Gastroesophageal sphincter (tissue), 3 donors: ENCODE results near the gene MLLT1.

Experiments
- EP300 ChIP-seq: sonication (generic); formaldehyde crosslinking; IDR thresholded peaks from one replicate; pipeline ENCODE4 v1.6.1; 2017; ENCODE audit warnings: antibody characterized with exemption, mild to moderate bottlenecking
- POLR2A ChIP-seq, 2 donors: fragments of 450-650 bp; IDR thresholded peaks; one replicate each; pipeline ENCODE4 v1.6.1; 2017; ENCODE audit warnings: antibody characterized with exemption in 2 of 2, mild to moderate bottlenecking in 2 of 2, moderate library complexity in 1 of 2
- POLR2AphosphoS5 ChIP-seq: sonication (generic); formaldehyde crosslinking; IDR thresholded peaks from one replicate; pipeline ENCODE4 v1.6.1; 2017; ENCODE audit warnings: antibody characterized with exemption
- TF ChIP-seq, protein P1 (sequence below), 4 experiments: fragments of 200-600 bp in 2 of 4; fragments of 450-650 bp in 2 of 4; sonication (generic) in 1 of 4; IDR thresholded peaks; one replicate each; pipeline ENCODE4 v1.5.1; 2017 to 2019; ENCODE audit warnings: antibody characterized with exemption in 4 of 4, mild to moderate bottlenecking in 2 of 4, moderate library complexity in 2 of 4

DNA sequence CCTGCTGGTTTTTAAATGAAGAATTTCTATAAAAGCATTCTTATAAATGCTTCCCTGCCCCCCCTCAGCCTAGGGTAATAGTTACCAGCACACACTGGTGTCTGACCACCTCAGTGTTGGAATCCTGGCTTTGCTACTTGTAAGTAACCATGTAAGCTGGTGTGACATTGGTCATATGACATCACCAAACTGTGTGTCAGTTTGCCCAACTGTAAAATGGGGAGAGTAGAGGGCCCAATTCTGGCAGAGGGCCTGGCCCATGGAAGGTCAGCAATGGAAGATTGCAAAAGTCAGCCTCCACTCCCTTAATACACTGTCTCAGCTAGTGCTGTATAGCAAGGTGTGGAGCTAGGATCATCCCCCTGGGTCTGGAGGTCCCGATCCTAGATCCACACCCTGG, 112.7 kb downstream of the MLLT1 start:
- TF ChIP-seq, protein P1, sequence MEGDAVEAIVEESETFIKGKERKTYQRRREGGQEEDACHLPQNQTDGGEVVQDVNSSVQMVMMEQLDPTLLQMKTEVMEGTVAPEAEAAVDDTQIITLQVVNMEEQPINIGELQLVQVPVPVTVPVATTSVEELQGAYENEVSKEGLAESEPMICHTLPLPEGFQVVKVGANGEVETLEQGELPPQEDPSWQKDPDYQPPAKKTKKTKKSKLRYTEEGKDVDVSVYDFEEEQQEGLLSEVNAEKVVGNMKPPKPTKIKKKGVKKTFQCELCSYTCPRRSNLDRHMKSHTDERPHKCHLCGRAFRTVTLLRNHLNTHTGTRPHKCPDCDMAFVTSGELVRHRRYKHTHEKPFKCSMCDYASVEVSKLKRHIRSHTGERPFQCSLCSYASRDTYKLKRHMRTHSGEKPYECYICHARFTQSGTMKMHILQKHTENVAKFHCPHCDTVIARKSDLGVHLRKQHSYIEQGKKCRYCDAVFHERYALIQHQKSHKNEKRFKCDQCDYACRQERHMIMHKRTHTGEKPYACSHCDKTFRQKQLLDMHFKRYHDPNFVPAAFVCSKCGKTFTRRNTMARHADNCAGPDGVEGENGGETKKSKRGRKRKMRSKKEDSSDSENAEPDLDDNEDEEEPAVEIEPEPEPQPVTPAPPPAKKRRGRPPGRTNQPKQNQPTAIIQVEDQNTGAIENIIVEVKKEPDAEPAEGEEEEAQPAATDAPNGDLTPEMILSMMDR (IDR thresholded peaks at IDR 0.05) = no peak
- TF ChIP-seq EP300 (no peak), POLR2AphosphoS5 (no peak), POLR2A (IDR thresholded peaks at IDR 0.05) (no peak)
